Stomach (tissue), 9 donors: ENCODE results near the gene ALKBH7. TPM values are rescaled to one million over a fixed set of nuclear protein-coding genes. Genes with fewer than 3 reads are reported as not detected.
A peak's percentile ranks its signal among the peaks of the same experiment; 100 is the strongest.
"Not testable (repeated sequence)": the region's sequence is repeated elsewhere in the genome, so short reads cannot be mapped to it uniquely, and the experiment has no call there.

ENCODE experiments used
- DNase-seq, 2 donors: peaks; one replicate each; pipeline versions ENCODE4 v3.0.0 to v3.0.0-alpha.2; 2013 to 2019
- H3K27ac ChIP-seq, 5 donors: fragments of 200-600 bp in 4 of 5; sonication (generic) in 4 of 5; one replicate each; pipeline ENCODE4 v1.5.1; 2013 to 2019; ENCODE audit warnings: mild to moderate bottlenecking in 1 of 5, moderate library complexity in 1 of 5
- H3K27me3 ChIP-seq, 3 donors: fragments of 200-600 bp; sonication (generic); one replicate each; pipeline ENCODE4 v1.5.1; 2017 to 2019; ENCODE audit warnings: mixed run types in 1 of 3
- H3K36me3 ChIP-seq, 4 donors: fragments of 200-600 bp; sonication (generic); 1 replicate in 3 of 4; 2 replicates in 1 of 4; pipeline ENCODE4 v1.5.1; 2016 to 2019
- H3K4me1 ChIP-seq, 4 donors: fragments of 200-600 bp; sonication (generic); one replicate each; pipeline ENCODE4 v1.5.1; 2016 to 2019
- H3K4me3 ChIP-seq, 4 donors: fragments of 200-600 bp; sonication (generic) in 3 of 4; one replicate each; pipeline ENCODE4 v1.5.1; 2016 to 2019; ENCODE audit warnings: mild to moderate bottlenecking in 1 of 4
- H3K9me3 ChIP-seq, 4 donors: fragments of 200-600 bp; sonication (generic); one replicate each; pipeline ENCODE4 v1.5.1; 2016 to 2019
- EP300 ChIP-seq: sonication (generic); formaldehyde crosslinking; IDR thresholded peaks from one replicate; pipeline ENCODE4 v1.6.1; 2017; ENCODE audit warnings: antibody characterized with exemption
- POLR2A ChIP-seq, 4 donors: fragments of 450-650 bp; IDR thresholded peaks; one replicate each; pipeline ENCODE4 v1.6.1; 2016; ENCODE audit warnings: antibody characterized with exemption in 4 of 4, control low read depth in 2 of 4, mild to moderate bottlenecking in 1 of 4, moderate library complexity in 1 of 4
- POLR2AphosphoS5 ChIP-seq, 3 donors: sonication (generic); formaldehyde crosslinking; IDR thresholded peaks; one replicate each; pipeline ENCODE4 v1.6.1; 2016; ENCODE audit warnings: antibody characterized with exemption in 3 of 3
- WGBS, 5 donors: extraction: QIAGEN DNeasy Blood & Tissue Kit in 3 of 5; methylation state at CpG; one replicate each; pipeline versions ENCODE4 v1.1.5 to v1.1.7; 2013 to 2018; 5-methylcytosine and 5-hydroxymethylcytosine counted together
- intact Hi-C: fragments of 100-400 bp; cut with DNase I; formaldehyde crosslinking; loops from one replicate; pipeline ENCODE4 v1.15.1; 2023; ENCODE audit warnings: low total_unique reads
- polyA plus RNA-seq, 3 donors: library from polyadenylated mRNA; stranded (reverse); fragments of 200-250 nt; gene quantifications; one replicate each; pipeline ENCODE4 v1.2.3, GENCODE V29; 2013
- total RNA-seq, 5 donors: library from RNA; depleted of rRNA; stranded (reverse); fragments of >200 nt; gene quantifications; one replicate each; pipeline versions ENCODE4 v1.1.0 to v1.2.3, GENCODE V29; 2014 to 2016
- TF ChIP-seq, protein P1 (sequence below), 7 experiments: fragments of 450-650 bp in 4 of 7; fragments of 200-600 bp in 3 of 7; sonication (generic) in 3 of 7; IDR thresholded peaks; one replicate each; pipeline ENCODE4 v1.5.1; 2016 to 2019; ENCODE audit warnings: antibody characterized with exemption in 7 of 7, control low read depth in 2 of 7, mild to moderate bottlenecking in 1 of 7
- donor health status: healthy with polysubstance abuse.
- donor health status: Bipolar disorder and iron deficiency.
- donor health status: healthy.

Gene ALKBH7
- total and polyA plus RNA-seq, 8 donors = 5.3 to 138 (median 64.3) TPM

DNA sequence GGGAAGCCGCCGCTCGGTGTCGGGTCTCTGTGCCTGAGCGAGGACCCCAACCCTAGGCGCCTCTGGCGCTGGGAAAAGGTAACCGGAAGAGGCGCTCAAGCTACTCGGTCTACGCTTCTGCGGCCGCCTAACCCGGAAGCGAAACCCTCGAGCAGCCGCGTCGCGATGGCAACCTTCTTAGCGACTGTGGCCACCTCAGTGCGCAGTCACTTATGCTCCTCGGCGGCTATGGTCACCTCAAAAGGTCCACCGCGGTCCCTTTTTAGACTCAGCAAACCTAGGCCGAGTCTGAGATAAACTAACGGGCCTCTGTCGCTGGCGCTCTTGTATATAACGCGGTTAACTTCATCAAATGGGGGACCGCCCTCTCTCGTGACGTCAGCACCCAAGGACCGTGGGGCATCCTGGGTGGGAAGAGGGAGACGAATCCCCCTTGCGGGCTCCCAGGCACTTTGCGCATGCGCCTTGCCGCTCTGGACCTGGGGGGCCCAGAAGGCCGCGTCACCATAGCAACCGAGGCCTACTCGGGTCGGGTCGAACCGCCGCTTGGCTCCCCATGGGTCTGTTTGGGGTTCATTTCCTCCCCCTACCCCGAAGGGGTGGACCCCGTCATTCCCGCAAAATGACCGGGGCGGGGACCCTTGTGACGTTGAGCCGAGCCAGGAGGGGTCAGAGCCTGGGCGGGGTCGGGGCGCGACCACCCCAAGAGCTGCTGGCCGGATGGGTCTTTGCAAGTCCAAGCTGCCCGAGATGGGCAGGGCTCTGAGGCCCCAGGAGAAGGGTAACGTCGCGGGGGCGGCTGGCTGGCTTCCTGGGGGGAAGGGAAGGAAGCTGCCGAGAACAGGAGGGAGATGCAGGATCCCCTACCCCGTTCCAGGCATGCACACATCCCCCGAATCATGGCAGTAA lies 20.7 kb downstream of the ALKBH7 start, which contains the start of gene GTF2F1:
Gene GTF2F1 (minus strand): TSS at position 91 of the 909 bp plus-strand sequence. CDS start 169 bp downstream, outside the sequence.
- H3K36me3 ChIP-seq = peaks cover 12 to 35% (median 30%) of the 10 kb centered on the region in 4 donors
- H3K4me3 ChIP-seq = peak within 1 kb of the TSS; percentile 75 to 89 (median 80)
- DNase-seq = peak; percentile 92 to 98
- peak within 1 kb of the TSS; percentile 81 to 96 (median 95) for H3K27ac ChIP-seq
- 0 to 1% (median 0%) methylated on average over 33 to 69 of the region's 69 CpGs for WGBS, 5 donors
- TF ChIP-seq, protein P1, sequence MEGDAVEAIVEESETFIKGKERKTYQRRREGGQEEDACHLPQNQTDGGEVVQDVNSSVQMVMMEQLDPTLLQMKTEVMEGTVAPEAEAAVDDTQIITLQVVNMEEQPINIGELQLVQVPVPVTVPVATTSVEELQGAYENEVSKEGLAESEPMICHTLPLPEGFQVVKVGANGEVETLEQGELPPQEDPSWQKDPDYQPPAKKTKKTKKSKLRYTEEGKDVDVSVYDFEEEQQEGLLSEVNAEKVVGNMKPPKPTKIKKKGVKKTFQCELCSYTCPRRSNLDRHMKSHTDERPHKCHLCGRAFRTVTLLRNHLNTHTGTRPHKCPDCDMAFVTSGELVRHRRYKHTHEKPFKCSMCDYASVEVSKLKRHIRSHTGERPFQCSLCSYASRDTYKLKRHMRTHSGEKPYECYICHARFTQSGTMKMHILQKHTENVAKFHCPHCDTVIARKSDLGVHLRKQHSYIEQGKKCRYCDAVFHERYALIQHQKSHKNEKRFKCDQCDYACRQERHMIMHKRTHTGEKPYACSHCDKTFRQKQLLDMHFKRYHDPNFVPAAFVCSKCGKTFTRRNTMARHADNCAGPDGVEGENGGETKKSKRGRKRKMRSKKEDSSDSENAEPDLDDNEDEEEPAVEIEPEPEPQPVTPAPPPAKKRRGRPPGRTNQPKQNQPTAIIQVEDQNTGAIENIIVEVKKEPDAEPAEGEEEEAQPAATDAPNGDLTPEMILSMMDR (IDR thresholded peaks at IDR 0.05) = peak in 1 of 7 experiments; percentile 17
- TF ChIP-seq POLR2A (IDR thresholded peaks at IDR 0.05) = no peak
- peak; percentile 29 to 57 (median 52) for TF ChIP-seq POLR2AphosphoS5 (IDR thresholded peaks at IDR 0.05)
- no peak for TF ChIP-seq EP300
- no peaks in the 10 kb centered on the region for H3K9me3 ChIP-seq
- intact Hi-C loops = no loop called here
- peaks cover 5 to 30% (median 24%) of the 10 kb centered on the region in 4 donors for H3K4me1 ChIP-seq
- H3K27me3 ChIP-seq = no peaks in the 10 kb centered on the region

DNA sequence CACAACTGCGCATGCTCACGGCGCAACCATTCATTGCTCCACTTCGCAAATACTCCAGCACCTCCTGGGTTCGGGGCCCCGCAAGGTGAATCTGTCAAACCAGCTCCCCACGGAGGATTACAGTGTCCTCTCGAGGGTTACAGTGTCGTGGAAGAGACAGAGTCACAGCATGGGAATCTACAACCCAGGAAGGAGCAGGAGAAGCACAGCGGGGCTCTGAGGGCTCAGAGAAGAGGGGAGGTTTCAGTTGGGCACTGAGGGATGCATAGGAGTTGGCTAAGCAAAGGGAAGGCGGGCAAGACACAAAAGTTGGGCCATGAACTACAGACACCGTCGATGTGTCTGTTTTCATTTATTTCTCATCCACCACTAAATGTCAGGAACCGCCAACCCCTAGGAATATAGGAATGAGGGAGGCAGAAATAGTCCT lies 21.4 kb downstream of the ALKBH7 start:
- Histone ChIP-seq H3K4me3 (peak overlapping the region; percentile 75 to 89 (median 80)), H3K27ac (peak overlapping the region; percentile 81 to 96 (median 95)), H3K27me3 (no peaks in the 10 kb centered on the region), H3K4me1 (peaks cover 5 to 30% (median 24%) of the 10 kb centered on the region in 4 donors), H3K9me3 (no peaks in the 10 kb centered on the region), H3K36me3 (peaks cover 5 to 28% (median 23%) of the 10 kb centered on the region in 4 donors)
- no peak for TF ChIP-seq EP300
- TF ChIP-seq POLR2A (IDR thresholded peaks at IDR 0.05) = no peak
- TF ChIP-seq, protein P1 (IDR thresholded peaks at IDR 0.05) = no peak
- TF ChIP-seq POLR2AphosphoS5 (IDR thresholded peaks at IDR 0.05) = no peak
- no peak for DNase-seq
- intact Hi-C loops = no loop called here
- 26 to 32% (median 28%) methylated on average over 14 of the region's 14 CpGs for WGBS, 5 donors

- WGBS, 5 donors = 74 to 93% (median 91%) methylated on average over 3 of the region's 3 CpGs
- no peaks in the 10 kb centered on the region for H3K27me3 ChIP-seq
- H3K27ac ChIP-seq = no peak overlapping the region
- DNase-seq = no peak
- TF ChIP-seq POLR2AphosphoS5 (IDR thresholded peaks at IDR 0.05) (no peak), POLR2A (IDR thresholded peaks at IDR 0.05) (no peak), EP300 (no peak)
- TF ChIP-seq, protein P1 (IDR thresholded peaks at IDR 0.05) = no peak
- peaks cover 5 to 30% (median 24%) of the 10 kb centered on the region in 4 donors for H3K4me1 ChIP-seq
- peaks cover 0 to 20% (median 15%) of the 10 kb centered on the region in 4 donors for H3K36me3 ChIP-seq
- H3K9me3 ChIP-seq = no peaks in the 10 kb centered on the region
- intact Hi-C loops = no loop called here
- H3K4me3 ChIP-seq = no peak overlapping the region
These were observed 22.2 kb downstream of the ALKBH7 start for GRCh38 chr19:6394831-6395230.

- no peaks in the 10 kb centered on the region for H3K27me3 ChIP-seq
- no peak overlapping the region for H3K4me3 ChIP-seq
- peaks cover 5 to 22% (median 20%) of the 10 kb centered on the region in 4 donors for H3K4me1 ChIP-seq
- 92 to 96% (median 94%) methylated on average over 11 to 12 of the region's 12 CpGs for WGBS, 5 donors
- peaks cover 0 to 5% (median 3%) of the 10 kb centered on the region in 4 donors for H3K36me3 ChIP-seq
- TF ChIP-seq, protein P1 (IDR thresholded peaks at IDR 0.05) = no peak
- TF ChIP-seq POLR2AphosphoS5 (IDR thresholded peaks at IDR 0.05) (no peak), EP300 (no peak), POLR2A (IDR thresholded peaks at IDR 0.05) (no peak)
- no peak for DNase-seq
- no peaks in the 10 kb centered on the region for H3K9me3 ChIP-seq
- no peak overlapping the region for H3K27ac ChIP-seq
- intact Hi-C loops = no loop called here
These were observed 23.7 kb downstream of the ALKBH7 start for GRCh38 chr19:6396305-6396704.

GRCh38 chr19:6400062-6400944 lies 27.7 kb downstream of the ALKBH7 start:
- H3K27ac ChIP-seq, H3K36me3 ChIP-seq, intact Hi-C loops, DNase-seq, H3K27me3 ChIP-seq, H3K4me3 ChIP-seq, H3K4me1 ChIP-seq, H3K9me3 ChIP-seq: not testable (repeated sequence)
- WGBS, 5 donors = 83 to 93% (median 88%) methylated on average over 23 of the region's 23 CpGs
